Measurements from ENCODE around the gene PDZD2.
"Not testable (repeated sequence)": the region's sequence is repeated elsewhere in the genome, so short reads cannot be mapped to it uniquely, and the experiment has no call there.

Gene PDZD2

DNA sequence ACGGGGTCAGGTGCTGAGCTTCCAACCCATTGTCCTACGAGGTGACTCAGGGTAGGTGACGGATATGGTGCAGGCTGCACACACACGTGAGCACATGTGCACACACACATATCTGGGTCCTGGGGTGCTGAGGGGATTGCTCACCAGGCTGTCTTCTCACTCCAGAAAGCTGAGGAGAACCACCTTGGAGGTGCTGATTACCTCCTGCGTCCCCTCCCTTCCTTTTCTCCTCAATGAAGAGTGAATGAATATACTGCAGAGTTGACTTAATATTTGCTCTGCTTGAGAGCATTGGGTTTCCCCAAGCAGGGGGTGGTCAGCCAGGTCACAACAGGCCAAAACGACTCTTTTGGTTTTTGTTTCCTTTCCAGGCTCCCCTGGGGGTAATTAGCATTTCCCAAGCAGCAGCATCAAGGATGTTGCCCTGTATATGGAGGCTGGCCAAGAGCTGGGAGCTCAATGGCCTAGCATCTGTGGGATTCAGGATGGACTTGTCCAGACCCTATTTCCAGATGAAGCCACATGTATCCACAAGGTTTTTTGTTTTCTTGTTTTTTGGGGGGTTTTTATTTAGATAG is 49.7 kb downstream of the PDZD2 start:
- no peak for DNase-seq (ENCODE audit: extremely low read depth in 1 of 2, low read depth in 1 of 2)

DNA sequence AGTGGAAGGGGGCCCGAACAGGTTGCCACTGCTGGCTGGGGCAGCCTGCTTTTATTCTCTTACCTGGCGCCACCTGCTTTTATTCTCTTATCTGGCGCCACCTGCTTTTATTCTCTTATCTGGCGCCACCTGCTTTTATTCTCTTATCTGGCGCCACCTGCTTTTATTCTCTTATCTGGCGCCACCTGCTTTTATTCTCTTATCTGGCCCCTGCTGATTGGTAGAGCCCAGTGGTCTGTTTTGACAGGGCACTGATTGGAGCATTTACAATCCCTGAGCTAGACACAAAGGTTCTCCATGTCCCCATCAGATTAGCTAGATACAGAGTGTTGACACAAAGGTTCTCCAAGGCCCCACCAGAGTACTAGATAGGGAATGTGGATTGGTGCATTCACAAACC is 52.5 kb downstream of the PDZD2 start:
- not testable (repeated sequence) for DNase-seq (ENCODE audit: extremely low read depth in 1 of 2, low read depth in 1 of 2)

DNA sequence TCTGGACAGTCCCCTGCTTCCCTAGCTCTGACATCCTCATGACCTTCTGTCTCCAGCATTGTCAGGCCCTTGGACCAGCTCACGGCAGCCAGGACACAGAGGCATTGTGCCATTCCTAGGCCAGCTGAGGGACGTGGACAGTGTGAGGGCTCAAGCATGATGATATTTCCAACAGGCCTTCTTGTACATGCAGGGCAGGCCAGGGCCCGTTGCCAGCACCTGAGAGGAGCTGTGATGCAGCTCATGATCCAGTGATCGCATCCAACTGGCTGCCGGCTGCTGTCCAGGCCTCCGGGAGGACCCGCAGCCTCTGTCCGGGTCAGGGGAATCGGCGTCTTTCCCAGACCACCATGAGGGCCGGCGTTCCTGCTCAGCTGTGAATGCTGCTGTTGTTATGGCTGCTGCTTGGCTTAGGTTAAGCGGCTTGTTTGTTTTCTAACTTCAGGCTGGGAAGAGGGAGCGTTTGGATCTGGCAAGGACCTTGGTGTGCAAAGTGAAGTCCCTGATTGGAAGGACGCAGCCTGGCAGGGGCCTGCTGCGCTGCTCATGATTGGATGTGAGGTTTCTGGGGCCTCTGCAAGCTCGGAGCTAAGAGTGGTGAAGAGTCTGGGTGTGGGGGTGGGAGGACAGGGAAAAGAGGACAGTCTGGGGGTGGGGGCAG is 53.8 kb downstream of the PDZD2 start:
- DNase-seq (ENCODE audit: extremely low read depth in 1 of 2, low read depth in 1 of 2) = no peak

DNA sequence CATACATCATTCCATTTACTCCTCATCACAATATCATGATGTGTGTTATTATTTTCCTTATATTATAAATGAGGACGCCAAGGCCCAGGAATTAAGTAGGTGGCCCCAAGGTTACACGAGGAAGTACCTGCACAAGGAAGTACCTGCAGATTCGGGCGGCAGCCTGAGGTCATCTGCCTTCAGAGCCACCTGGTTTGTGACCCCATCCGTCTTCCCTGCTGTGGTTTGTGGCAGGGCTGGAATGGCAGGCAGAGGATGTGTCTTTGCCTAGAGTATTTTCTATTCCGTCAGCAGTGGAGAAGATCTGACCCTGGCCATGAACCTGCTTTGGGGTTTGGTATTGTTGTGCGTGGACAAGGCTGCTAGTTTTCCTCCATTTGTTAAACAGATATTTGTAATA is 59.7 kb downstream of the PDZD2 start:
- no peak for DNase-seq (ENCODE audit: extremely low read depth in 1 of 2, low read depth in 1 of 2)

DNA sequence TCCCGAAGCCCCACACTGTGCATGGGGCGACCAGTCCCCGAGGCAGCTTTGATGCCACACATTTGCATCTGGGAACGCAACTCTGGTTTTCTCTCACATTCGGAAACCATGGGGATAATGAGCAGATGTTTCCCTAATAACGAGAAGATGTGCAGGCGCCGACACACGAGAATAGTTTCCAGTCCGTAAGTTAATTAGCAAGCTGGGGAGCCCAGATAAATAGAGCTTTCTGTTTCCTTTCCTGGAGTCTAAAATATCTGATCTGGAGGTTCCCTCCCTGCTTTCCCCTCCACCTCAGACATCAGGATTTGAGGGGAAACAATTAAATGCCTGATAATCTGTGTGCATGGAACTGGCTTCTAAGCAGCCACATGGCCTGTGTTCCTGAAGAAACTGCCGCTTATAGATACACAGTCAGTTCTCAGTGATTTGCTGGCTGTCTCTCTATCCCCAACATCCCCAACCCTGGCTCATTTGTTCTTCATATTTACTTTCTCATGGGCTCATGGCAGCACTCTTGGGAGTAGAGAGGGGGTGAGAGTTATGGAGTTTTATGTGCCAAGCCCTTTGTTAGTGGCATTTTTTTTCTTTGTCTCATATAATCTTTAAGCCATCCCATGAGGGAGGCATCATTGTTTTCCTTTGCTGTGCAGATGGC is 62.8 kb downstream of the PDZD2 start:
- no peak for DNase-seq (ENCODE audit: extremely low read depth in 1 of 2, low read depth in 1 of 2)

DNA sequence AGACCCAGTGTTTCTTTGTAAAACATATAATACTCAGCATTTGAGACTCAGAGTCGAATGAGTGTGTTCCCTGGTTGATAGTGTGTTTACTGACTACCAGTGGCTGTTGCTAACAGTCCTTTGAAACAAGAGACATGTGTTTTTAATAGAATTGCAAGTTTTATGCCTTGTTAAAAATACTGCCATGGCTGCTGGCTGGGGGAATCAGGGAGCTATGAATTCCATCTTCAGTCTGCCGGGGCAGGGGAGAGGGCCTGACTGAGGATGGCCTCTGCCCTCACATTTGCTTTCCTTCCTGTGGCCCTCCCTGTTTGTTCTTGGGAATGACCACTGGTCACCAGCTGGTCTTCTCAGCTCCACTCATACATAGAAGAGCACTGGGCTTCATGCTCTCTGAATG is 63.8 kb downstream of the PDZD2 start:
- no peak for DNase-seq (ENCODE audit: extremely low read depth in 1 of 2, low read depth in 1 of 2)

DNA sequence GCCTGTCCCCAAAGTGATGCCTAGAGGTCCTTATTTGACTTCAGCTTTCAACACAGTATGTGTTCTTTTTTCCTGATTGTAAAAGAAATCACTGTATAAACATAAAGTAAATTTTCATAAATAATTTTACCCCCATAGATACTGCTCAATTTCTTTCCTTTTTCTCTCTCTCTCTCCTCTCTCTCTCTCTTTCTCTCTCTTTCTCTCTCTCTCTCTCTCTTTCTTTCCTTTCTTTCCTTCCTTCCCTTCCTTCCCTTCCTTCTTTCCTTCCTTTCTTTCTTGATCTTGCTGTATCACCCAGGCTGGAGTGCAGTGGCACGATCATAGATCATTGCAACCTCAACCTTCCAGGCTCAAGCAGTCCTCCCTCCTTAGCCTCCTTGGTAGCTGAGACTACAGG is 64.8 kb downstream of the PDZD2 start:
- DNase-seq (ENCODE audit: extremely low read depth in 1 of 2, low read depth in 1 of 2) = no peak

DNA sequence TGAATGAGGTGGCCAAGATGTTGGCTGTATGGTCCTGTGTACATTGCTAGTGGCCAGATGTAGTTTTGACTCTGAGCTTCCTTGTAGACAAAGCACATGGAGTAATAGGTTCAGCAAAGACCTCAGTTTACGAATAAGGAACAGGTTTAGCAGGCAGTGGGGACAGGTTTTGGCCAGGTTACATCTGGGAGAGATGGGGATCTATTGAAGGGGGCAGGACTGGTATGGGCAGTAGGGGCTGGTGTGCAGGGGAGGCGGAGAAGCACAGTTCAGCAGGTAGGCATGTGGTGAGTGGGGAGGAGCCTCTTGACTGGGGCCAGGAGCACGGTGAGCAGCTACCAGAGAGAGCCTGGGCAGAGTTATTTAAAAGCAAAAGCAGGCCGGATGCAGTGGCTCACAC is 67.3 kb downstream of the PDZD2 start:
- no peak for DNase-seq (ENCODE audit: extremely low read depth in 1 of 2, low read depth in 1 of 2)

DNA sequence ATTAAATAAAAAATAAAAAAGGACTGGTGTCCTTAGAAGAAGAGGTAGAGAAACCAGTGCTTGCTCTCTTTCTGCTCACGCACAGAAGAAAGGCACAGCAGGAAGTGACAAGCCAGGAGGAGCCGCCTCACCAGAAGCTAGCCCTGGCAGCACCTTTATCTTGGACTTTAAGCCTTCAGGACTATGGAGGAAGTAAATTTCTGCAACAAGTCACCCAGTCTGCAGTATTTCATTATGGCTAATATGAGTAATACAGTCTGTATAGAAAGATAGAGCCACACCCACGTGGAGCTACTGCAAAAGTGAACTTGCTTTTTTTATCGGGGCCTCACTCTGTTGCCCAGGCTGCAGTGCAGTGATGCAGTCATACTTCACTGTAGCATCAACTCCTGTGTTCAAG is 68.4 kb downstream of the PDZD2 start:
- DNase-seq (ENCODE audit: extremely low read depth in 1 of 2, low read depth in 1 of 2) = no peak

DNA sequence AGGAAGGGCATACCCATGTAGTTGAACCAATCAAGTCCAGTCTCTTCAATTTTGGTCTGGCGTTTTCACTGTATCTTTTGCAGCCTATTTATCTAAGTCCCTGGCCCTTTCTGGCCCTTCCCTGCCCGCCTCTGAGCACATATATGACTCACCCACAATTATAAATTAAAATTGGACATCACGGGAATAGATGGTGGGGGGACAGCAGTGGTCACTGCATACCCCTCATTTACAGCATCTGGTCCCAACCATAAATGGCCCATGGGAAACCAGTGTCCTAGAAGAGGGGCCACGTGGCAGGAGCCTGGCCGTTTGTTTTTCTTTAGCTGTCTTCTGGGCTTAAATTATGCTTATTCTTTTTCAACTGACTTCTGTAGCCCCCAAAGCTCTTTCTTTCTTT is 69.2 kb downstream of the PDZD2 start:
- DNase-seq (ENCODE audit: extremely low read depth in 1 of 2, low read depth in 1 of 2) = no peak

DNA sequence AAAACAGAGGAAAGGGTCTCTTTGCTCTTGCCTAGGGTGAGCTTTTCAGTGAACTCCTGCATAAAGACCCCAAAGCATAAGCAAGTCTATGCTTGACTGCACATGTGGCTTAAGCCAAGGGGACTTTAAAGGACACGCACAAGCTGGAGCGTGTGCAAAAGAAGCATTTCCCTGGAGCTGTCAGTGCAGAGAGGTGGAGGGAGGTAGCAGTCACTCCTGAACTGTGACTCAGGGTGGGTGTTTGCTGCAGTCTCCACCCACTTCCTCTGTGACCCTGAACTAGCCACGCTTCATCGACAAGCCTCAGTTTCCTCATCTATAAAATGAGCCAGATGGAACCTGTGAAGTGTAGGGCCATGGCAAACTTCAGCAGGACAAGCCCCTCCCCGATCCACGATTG is 72.4 kb downstream of the PDZD2 start:
- DNase-seq (ENCODE audit: extremely low read depth in 1 of 2, low read depth in 1 of 2) = no peak

DNA sequence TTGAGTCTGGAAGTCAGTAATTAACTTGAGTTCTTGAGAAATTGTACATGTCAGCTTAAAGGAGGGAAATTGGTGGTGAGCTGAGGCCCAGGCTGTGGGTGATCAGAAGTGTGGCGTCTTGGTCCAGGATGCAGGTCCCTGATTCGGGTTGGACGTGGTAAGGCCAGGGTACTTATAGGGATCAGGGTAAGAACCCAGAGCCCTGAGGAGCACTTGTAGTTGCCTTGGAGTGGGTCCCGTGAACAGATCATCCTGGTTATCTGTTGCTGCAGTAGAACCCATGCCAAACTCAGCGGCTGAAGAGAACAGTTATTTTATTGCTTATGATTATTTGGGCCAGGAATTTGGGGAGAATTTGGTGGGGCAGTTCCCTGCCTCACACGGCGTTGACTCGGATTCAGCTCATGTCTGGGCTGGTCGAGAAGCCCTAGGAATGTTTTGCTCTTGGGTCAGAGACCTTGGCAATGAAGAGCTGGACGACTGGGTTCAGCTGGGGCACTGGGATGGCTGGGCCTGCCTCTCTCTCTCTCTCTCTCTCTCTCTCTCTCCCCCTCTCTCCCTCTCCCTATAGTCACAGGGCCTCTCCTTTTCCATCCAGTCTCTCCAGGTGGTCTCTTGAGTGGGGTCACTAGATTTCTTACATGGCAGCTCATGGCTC is 73.1 kb downstream of the PDZD2 start:
- DNase-seq (ENCODE audit: extremely low read depth in 1 of 2, low read depth in 1 of 2) = no peak

DNA sequence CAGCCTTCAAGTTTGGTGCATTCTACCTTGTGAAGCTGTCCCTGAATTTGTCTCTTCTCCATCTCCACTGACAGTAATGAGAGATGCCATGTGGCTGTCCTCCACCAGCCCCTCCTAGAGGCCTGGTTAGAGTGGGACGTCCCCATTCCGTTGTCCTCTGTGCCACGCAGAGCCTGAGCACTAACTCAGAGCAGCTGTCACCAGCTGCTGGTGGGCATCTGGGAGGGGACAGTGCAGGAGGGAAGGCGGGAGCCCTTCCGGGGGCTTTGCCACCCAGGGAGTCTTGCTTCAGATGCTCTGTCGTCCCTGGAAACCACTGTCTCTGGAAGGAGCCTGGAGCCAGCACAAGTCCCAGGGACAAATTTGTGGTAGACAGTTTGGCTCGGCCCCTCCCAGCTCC is 78.6 kb downstream of the PDZD2 start:
- DNase-seq (ENCODE audit: extremely low read depth in 1 of 2, low read depth in 1 of 2) = no peak

DNA sequence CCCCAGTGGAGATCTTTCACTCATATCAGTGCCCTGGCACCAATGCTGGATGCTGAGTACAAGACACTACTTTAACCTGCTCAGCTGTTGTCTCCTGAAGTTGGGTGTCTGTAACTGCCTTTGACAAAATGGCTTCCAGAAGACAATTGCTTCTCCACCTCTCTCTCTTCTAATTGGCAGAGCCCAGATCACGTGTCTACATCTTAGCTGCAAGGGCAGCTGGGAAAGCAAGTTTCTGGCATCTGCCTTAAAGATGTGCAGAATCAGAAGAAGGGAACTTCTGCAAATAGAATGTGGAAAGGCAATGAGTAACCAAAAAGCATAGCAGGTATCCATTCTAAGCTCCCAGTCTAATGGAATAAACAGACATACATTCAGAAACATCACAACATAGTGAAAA is 81.1 kb downstream of the PDZD2 start:
- DNase-seq (ENCODE audit: extremely low read depth in 1 of 2, low read depth in 1 of 2) = no peak

DNA sequence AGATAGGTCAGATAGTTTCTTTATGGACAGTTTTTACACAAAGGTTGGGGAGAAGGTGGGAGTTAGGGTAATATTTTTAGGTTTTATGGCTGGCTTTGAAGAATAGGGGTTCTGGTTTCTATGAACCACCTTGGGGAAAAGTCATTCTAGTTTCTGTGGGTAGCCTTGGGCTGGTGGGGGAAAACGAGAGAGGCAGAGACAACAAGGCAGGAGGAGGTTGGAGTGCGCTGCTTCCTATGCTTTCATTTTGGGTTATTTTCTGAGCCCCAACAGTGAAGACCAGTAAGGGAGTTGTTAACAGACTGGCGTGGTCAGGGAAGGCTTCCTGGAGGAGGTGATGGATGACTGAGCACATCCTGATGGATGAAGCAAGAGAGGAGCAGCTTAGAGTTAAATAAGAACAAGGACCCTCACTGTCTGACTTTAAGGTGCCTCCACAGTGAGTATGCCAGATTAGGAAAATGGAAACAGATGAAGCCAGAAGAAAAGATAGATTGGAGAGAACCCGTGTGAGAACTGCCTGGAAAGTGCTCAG is 81.9 kb downstream of the PDZD2 start:
- no peak for DNase-seq (ENCODE audit: extremely low read depth in 1 of 2, low read depth in 1 of 2)

DNA sequence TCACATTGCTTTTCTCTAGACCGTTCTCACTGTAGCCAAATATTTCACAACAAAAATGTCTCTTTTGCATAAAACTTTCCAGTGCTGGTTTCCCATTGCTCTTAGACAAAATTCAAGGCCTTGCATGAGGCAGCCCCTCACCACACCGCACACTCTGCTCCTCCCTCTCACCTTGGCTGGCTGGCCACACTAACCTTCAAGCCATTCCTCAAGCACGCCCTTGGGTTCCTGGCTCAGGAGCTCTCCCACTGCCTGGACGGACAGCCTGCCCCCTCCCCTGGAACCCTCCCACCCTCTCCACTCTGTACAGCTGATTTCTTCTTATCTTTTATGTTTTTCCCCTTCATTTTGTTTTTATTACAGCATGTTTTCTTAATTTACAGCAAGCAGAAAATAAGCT is 83.2 kb downstream of the PDZD2 start:
- no peak for DNase-seq (ENCODE audit: extremely low read depth in 1 of 2, low read depth in 1 of 2)

DNA sequence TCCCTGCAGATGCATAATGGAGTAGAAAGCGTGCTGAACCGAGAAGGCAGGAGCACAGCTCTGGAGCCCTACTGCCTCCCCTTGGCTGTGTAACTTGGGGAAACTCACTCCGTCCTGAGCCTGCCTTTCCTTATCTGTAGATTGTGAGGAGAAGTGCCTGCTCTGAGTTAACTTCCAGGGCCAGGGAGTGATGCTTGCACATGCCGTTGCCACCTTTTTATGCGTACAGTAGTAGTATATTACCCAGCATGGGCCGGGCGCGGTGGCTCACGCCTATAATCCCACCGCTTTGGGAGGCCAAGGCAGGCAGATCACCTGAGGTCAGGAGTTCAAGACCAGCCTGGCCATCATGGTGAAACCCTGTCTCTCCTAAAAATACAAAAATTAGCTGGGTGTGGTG is 87.1 kb downstream of the PDZD2 start:
- DNase-seq (ENCODE audit: extremely low read depth in 1 of 2, low read depth in 1 of 2) = no peak

DNA sequence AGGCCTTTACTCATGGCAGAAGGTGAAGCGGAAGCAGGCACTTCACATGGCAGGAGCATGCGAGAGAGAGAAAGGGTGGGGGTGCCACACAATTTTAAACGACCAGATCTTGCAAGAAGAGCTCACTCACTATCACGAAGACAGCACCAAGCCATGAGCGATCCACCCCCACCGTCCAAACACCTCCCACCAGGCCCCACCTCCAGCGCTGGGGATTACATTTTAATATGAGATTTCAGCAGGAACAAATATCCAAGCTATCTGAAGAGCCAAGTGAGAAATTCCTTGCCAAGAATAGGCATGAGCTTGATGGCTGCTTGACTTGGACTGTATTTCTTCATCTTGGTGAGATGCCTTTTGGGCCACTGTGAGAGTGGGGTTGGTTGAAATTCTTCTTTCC is 88.0 kb downstream of the PDZD2 start:
- DNase-seq (ENCODE audit: extremely low read depth in 1 of 2, low read depth in 1 of 2) = no peak

DNA sequence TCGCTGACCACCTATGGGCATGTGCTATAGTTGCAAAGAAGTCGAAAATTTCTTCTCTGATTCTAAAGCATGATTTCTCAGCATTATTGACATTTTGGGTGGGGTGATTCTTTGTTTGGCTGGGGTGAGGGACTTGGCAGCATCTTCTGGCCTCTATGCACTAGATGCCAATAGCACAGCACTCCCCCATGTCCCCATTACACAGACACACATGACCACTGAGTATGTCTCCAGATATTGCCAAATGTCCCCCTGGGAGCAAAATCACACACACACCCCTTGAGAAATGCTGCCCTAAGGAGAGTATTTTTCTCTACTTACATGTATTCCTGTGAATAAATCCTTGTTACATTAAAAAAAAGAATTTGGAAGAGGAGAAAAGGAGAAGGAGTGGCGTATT is 89.1 kb downstream of the PDZD2 start:
- no peak for DNase-seq (ENCODE audit: extremely low read depth in 1 of 2, low read depth in 1 of 2)

DNA sequence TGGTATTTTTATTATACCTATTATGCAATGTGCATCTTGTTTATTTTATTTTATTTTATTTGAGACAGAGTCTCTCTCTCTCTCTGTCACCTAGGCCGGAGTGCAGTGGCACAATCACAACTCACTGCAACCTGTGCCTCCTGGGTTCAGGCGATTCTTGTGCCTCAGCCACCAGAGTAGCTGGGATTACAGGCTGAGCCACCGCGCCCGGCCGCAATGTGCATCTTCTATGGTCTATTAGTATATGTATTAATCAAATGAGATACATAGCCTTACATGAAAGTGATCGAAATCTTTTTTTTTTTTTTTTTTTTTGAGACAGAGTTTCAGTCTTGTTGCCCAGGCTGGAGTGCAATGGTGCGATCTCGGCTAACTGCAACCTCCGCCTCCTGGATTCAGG is 89.9 kb downstream of the PDZD2 start:
- not testable (repeated sequence) for DNase-seq (ENCODE audit: extremely low read depth in 1 of 2, low read depth in 1 of 2)

DNA sequence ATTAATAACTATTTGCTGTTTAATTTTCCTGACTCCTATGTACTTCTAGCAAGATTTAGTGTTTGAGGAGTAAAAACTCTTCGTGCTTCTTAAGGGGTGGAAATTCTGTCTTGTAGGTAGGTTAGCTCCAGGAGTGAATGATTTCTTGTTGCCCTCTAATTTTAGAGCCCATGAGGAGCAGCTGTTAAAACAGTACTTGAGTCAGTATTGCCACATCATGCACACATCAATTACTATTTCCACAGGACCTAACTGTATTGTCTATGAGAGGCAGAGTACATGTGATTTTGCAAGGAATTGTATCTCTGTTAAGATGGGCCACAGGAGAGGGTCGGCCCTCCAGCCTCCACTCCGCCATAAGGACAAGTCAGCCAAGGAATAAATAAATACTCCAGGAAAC is 91.2 kb downstream of the PDZD2 start:
- no peak for DNase-seq (ENCODE audit: extremely low read depth in 1 of 2, low read depth in 1 of 2)

DNA sequence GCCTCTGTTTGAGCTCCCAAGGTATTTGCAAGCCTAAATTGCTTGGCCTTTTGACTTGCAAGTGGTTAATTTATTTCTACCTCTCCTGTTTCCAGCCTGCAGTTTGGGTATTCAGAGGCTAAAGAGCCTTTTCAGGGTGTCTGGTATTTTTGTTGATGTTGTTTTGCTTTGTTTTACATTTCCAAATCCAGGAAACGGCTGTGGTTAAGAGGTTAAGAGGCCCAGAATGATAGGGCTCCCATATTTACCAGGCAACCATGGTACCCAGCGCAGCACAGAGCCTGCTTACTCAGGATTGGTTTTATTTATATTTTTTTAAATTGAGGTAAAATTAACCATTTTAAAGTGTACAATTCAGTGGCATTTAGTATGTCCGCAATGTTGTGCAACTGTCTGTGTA is 92.1 kb downstream of the PDZD2 start:
- DNase-seq (ENCODE audit: extremely low read depth in 1 of 2, low read depth in 1 of 2) = no peak

Measured in stimulated activated CD8-positive, alpha-beta memory T cell treated with anti-CD3 and anti-CD28 coated beads, Interleukin-7, amount 100 ng/mL, for 48 hours (primary cell).